Renal cortical epithelial cell (primary cell): ENCODE measurements around the gene EID2. TPM values are rescaled to one million over a fixed set of nuclear protein-coding genes. Genes with fewer than 3 reads are reported as not detected.

Experiments
- DNase-seq: peaks from one replicate; pipeline ENCODE4 v3.0.0-alpha.2; 2011; ENCODE audit warnings: low read depth
- total RNA-seq: library from RNA; depleted of rRNA; stranded (reverse); fragments of >200 nt; gene quantifications from 2 replicates; pipeline ENCODE4 v1.2.3, GENCODE V29; 2014

The EID2 gene
- total RNA-seq, result 5.4 and 16.9 TPM in 2 replicates

- peak; percentile 81 for DNase-seq
These were observed at the start of gene EID2 for GRCh38 chr19:39539518-39540332. TSS of gene EID2 (minus strand) at chr19:39540161. CDS start at chr19:39540079, 82 bp downstream.

- no peak for DNase-seq
These were observed 48.1 kb upstream of the EID2 start for GRCh38 chr19:39588066-39588465.

GRCh38 chr19:39587496-39587895 lies 47.5 kb upstream of the EID2 start:
- no peak for DNase-seq

GRCh38 chr19:39582891-39583625 lies 43.1 kb upstream of the EID2 start:
- DNase-seq, result no peak

- DNase-seq, result no peak
These were observed 42.5 kb upstream of the EID2 start for GRCh38 chr19:39582442-39582841.

GRCh38 chr19:39568604-39569003 lies 28.6 kb upstream of the EID2 start:
- DNase-seq, result peak; percentile 47

- no peak for DNase-seq
These were observed 26.1 kb upstream of the EID2 start for GRCh38 chr19:39566064-39566463.

GRCh38 chr19:39563408-39563807 lies 23.4 kb upstream of the EID2 start:
- peak; percentile 89 for DNase-seq

GRCh38 chr19:39558624-39559117 lies 18.7 kb upstream of the EID2 start:
- DNase-seq, result no peak

GRCh38 chr19:39557811-39558623 lies 18.1 kb upstream of the EID2 start:
- peak; percentile 43 for DNase-seq

GRCh38 chr19:39555883-39556282 lies 15.9 kb upstream of the EID2 start:
- no peak for DNase-seq

- DNase-seq, result no peak
These were observed 14.8 kb upstream of the EID2 start for GRCh38 chr19:39554701-39555311.

GRCh38 chr19:39553082-39553652 lies 13.2 kb upstream of the EID2 start:
- no peak for DNase-seq

GRCh38 chr19:39550197-39550596 lies 10.2 kb upstream of the EID2 start:
- DNase-seq, result no peak

- no peak for DNase-seq
These were observed 6.6 kb upstream of the EID2 start for GRCh38 chr19:39546599-39546998.

- no peak for DNase-seq
These were observed 5.0 kb upstream of the EID2 start for GRCh38 chr19:39544911-39545310.

GRCh38 chr19:39544226-39544903 lies 4.4 kb upstream of the EID2 start:
- DNase-seq, result peak; percentile 68

- no peak for DNase-seq
These were observed 3.5 kb upstream of the EID2 start for GRCh38 chr19:39543477-39543857.

GRCh38 chr19:39542206-39542605 lies 2.2 kb upstream of the EID2 start:
- DNase-seq, result no peak

- no peak for DNase-seq
These were observed 342 bp upstream of the EID2 start for GRCh38 chr19:39540333-39540673.

- peak; percentile 60 for DNase-seq
These were observed 820 bp downstream of the EID2 start for GRCh38 chr19:39539165-39539517.
